ENCODE measurements around the gene SWT1. TPM values are rescaled to one million over a fixed set of nuclear protein-coding genes. Genes with fewer than 3 reads are reported as not detected.

Gene SWT1
- total and polyA plus RNA-seq, 9 of the 15 experiments (the other 6 are each of a cell fraction or from before 2014, with no cell fraction given), result 1.5 to 3.4 (median 2.3) TPM

- TF ChIP-seq ATF3 (IDR thresholded peaks at IDR 0.05) (no peak), ATF3 (CRISPR knock-in tag; conservative IDR thresholded peaks at IDR 0.05) (no peak), JUN (IDR thresholded peaks at IDR 0.05; ENCODE audit: borderline replicate concordance, low read depth, low read length) (0 out of 2 replicates have a peak, but pooled peaks have one; percentile 19), JUN (CRISPR knock-in tag; IDR thresholded peaks at IDR 0.05; ENCODE audit: borderline replicate concordance) (0 out of 2 replicates have a peak, but pooled peaks have one; percentile 71), NR2C1 (IDR thresholded peaks at IDR 0.05) (peak; percentile 93), NR2C1 (tag; IDR thresholded peaks at IDR 0.05) (peak; percentile 93), SMC3 (conservative IDR thresholded peaks at IDR 0.05; ENCODE audit: insufficient read depth, low read depth, low read length) (0 out of 2 replicates have a peak, but pooled peaks have one; percentile 2), CEBPZ (IDR thresholded peaks at IDR 0.05; ENCODE audit: borderline replicate concordance, low read depth, low read length) (no peak), TBL1XR1 (IDR thresholded peaks at IDR 0.05; ENCODE audit: low read length in 2 of 2) (peak; percentile 13 to 65; a peak in 2 of 4 replicates), AFF1 (IDR thresholded peaks at IDR 0.05; ENCODE audit: low read depth in 1 of 2, partially characterized antibody in 2 of 2) (peak in 1 of 2 experiments; percentile 77), DMBX1 (CRISPR knock-in tag; IDR thresholded peaks at IDR 0.05; ENCODE audit: borderline replicate concordance) (peak; percentile 32; the same call in 1 of the 2 replicates), WHSC1 (IDR thresholded peaks at IDR 0.05; ENCODE audit: low read length) (no peak), NFRKB (IDR thresholded peaks at IDR 0.05; ENCODE audit: low read depth) (peak; percentile 72), DNMT1 (IDR thresholded peaks at IDR 0.05) (no peak), TBP (optimal IDR thresholded peaks at IDR 0.05; ENCODE audit: low read depth, low read length) (peak; percentile 94), PHF20 (IDR thresholded peaks at IDR 0.05; ENCODE audit: partially characterized antibody) (peak; percentile 58), XRCC5 (IDR thresholded peaks at IDR 0.05; ENCODE audit: low read depth, low read length) (peak; percentile 26; the same call in 1 of the 2 replicates), ZBTB7A (IDR thresholded peaks at IDR 0.05; ENCODE audit: borderline replicate concordance, control insufficient read depth, low read depth, low read length) (peak; percentile 89), STAT5B (CRISPR knock-in tag; IDR thresholded peaks at IDR 0.05) (no peak)
These were observed 160.3 kb downstream of the SWT1 start, which contains the start of gene IVNS1ABP (continued) for GRCh38 chr1:185317034-185317885.
